AG04449 (cell line): Measurements from ENCODE around the gene MRPL50.

Experiments used
- CTCF ChIA-PET: fragments of 350-600 bp; formaldehyde crosslinking; extraction: SDS; loops from one replicate; lab custom pipeline; 2021; ENCODE audit warnings: antibody characterized with exemption; lab: Yijun Ruan, JAX
- POLR2A ChIA-PET: fragments of 400-600, 350-600 bp; formaldehyde crosslinking; extraction: SDS; loops from one replicate; lab custom pipeline; 2020; ENCODE audit warnings: antibody characterized with exemption, inconsistent platforms; lab: Yijun Ruan, JAX
- DNase-seq: peaks from one replicate; pipeline ENCODE4 v3.0.0-alpha.2; 2010; ENCODE audit warnings: low read depth, low spot score
- H3K4me3 ChIP-seq: 2 replicates; pipeline ENCODE4 v1.5.1; 2011; ENCODE audit warnings: low read depth, mild to moderate bottlenecking, control low read depth, low read length
- TF ChIP-seq, protein P1 (sequence below): IDR thresholded peaks from one replicate; pipeline ENCODE4 v1.5.1; 2011; ENCODE audit warnings: mild to moderate bottlenecking, moderate library complexity, low read length, control low read depth, inconsistent platforms; ENCODE audit not compliant: insufficient read depth; ENCODE audit errors: missing control alignments

Gene MRPL50

DNA sequence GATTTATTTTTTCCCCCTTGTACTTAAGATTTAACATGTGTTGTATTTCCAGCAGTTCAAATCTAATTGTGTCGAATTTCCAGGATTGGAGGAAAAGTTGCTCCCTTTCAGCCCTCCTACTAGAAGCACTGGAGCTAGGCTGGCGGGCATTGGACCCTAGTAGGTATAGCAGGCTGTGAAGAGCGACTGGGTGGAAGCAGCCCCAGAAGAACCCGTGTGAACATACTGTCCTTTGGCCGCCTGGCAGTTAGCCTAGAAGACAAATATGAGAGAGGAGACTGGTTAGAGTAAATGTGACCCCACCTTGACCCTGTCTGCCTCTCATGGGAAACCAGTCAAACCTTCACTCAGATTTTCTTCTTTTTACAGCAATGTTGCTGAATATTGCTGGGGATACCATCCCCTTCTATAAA, 23.2 kb upstream of the MRPL50 start:
- TF ChIP-seq, protein P1, sequence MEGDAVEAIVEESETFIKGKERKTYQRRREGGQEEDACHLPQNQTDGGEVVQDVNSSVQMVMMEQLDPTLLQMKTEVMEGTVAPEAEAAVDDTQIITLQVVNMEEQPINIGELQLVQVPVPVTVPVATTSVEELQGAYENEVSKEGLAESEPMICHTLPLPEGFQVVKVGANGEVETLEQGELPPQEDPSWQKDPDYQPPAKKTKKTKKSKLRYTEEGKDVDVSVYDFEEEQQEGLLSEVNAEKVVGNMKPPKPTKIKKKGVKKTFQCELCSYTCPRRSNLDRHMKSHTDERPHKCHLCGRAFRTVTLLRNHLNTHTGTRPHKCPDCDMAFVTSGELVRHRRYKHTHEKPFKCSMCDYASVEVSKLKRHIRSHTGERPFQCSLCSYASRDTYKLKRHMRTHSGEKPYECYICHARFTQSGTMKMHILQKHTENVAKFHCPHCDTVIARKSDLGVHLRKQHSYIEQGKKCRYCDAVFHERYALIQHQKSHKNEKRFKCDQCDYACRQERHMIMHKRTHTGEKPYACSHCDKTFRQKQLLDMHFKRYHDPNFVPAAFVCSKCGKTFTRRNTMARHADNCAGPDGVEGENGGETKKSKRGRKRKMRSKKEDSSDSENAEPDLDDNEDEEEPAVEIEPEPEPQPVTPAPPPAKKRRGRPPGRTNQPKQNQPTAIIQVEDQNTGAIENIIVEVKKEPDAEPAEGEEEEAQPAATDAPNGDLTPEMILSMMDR, result no peak
- POLR2A ChIA-PET, result no interaction called here
- no peak for DNase-seq

DNA sequence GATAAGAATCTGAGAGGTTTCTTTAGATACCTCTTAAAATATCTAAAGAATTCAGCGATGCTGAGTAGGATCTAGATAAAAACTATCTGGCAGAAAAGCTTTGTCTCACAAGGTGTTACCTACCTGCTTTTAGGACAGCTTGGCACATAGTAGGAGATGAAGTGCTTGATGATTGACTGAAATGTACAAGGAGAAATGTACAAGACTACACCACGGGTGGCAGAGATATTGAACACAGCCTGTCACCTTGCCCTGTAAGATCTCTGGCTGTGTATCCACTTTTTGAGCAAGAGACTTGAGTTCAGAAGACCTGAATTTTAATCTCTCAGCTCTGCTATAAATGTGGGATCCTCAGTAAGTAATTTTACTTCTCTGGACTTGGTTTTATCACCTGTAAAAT, 21.4 kb upstream of the MRPL50 start:
- TF ChIP-seq, protein P1, result no peak
- no peak overlapping the region for H3K4me3 ChIP-seq
- POLR2A ChIA-PET, result interaction anchor here (2.1 kb wide), 1 partner anchor 21 kb away, joined by 9 read pairs; the partner anchor contains the start of genes MRPL50 and ZNF189
- DNase-seq, result no peak
- CTCF ChIA-PET, result no interaction called here

More for the DNA sequence above, 23.2 kb upstream of the MRPL50 start:
- H3K4me3 ChIP-seq, result no peak overlapping the region
- CTCF ChIA-PET, result interaction anchor here (2.2 kb wide), 1 partner anchor 37 kb away, joined by 6 read pairs; no protein-coding TSS in a partner anchor

DNA sequence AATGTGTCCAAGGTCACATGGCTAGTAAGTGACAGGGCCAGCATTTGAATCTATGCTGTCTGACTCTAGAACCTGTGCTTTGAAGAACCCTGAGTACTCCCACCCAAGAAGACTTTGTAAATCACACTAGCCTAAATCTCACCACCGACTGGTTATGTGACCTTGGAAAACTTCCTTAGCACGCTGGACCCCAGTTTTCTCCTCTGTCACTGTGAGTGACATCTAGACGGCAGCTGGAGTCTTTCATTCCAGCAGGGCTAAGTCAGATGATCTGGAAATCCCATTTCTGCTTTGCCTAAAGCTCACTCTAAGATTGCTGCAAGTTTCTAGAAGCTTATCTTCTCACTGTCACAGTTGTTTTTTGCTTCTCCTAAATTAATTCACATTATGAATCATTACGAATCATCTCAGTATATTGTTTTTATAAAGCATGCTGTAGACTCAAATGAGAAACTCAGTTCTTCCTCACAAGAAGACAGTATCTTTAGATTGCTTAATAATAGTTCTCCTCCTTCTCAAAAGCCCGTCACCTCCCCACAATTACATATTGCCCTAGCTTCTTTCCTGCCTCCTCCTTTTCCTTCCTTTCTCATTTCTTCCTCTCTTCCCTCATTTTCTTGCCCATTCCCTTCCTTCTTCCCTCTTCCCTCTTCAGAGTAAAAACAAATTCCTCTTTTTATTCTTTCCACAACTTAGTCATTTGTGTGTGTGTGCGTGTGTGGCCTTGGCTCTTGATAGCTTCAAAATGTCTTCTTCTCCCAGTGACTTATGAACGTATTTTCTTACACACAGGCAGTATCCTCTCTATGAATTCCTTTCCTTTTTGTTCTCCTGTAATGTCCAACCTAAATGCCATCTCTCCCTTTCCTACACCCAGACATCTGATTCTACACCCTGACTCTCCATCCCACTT, 20.4 kb upstream of the MRPL50 start:
- no peak overlapping the region for H3K4me3 ChIP-seq
- ChIA-PET POLR2A (interaction anchor here (2.1 kb wide), 1 partner anchor 20 kb away, joined by 9 read pairs; the partner anchor contains the start of genes MRPL50 and ZNF189), CTCF (no interaction called here)
- TF ChIP-seq, protein P1, result no peak
- no peak for DNase-seq

DNA sequence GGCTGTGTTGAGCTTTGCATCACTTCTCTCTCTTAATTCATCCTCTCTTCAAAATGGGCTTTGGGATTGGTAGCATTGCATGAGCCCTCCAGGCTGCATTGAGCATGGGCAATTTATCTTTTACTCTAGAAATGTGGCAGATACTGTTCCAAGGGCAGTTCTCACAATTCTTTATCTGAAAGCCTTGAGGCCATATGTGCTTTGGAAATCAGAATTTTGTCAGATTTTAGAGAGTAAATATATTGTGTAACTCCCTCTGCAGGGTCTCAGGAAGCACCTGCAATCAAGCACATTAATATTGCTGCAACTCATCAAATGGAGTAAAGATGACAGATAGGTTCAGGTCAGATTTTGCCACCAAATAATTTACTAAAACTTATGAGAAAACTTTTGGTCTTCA, 19.6 kb upstream of the MRPL50 start:
- TF ChIP-seq, protein P1, result no peak
- H3K4me3 ChIP-seq, result no peak overlapping the region
- ChIA-PET POLR2A (interaction anchor here (2.1 kb wide), 1 partner anchor 19 kb away, joined by 9 read pairs; the partner anchor contains the start of genes MRPL50 and ZNF189), CTCF (no interaction called here)
- DNase-seq, result no peak

DNA sequence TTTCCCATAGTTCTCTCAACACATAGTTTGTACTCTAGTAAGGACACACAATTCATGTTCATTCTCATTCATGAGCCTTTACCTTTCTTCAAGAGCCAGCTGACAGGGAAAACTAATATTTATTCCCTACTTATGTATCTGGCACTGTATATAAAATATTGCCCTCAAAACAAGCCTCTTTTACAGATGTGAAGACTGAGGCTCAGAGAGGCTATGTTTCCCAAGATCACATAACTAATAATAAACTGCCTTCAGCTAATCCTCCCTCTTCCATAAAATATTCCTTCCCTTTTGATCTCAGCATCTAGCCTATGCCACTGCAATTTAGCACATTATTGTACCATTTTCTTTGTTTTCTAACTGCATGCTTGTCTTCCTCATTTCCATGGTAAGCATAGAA, 19.0 kb upstream of the MRPL50 start:
- TF ChIP-seq, protein P1, result no peak
- DNase-seq, result no peak
- ChIA-PET POLR2A (no interaction called here), CTCF (no interaction called here)
- H3K4me3 ChIP-seq, result no peak overlapping the region

DNA sequence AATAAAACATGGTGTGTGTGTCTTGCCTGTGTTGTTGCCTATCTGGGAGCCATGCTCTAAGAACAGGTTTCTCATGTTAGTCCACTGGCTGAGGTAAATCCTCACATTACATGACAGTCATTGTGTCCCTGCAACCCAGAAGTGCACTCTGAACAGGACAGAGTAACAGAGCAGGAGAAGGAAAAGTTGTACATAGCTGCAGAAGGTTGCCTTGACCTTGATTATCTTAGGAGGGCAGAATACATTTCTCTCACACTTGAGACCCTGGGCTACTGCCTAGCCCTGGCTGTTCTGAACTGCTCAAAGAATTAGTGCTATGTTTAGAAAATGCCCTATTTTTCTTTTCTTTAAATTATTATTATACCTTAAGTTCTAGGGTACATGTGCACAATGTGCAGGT, 17.2 kb upstream of the MRPL50 start:
- ChIA-PET POLR2A (no interaction called here), CTCF (no interaction called here)
- TF ChIP-seq, protein P1, result no peak

More for the DNA sequence above, 17.2 kb upstream of the MRPL50 start:
- no peak for DNase-seq
- H3K4me3 ChIP-seq, result no peak overlapping the region
